GM21619 (cell line): ENCODE data around the gene SEMA4G.
A peak's percentile ranks its signal among the peaks of the same experiment; 100 is the strongest.

ENCODE experiments used
- ATAC-seq: cut with Tn5 transposase; IDR thresholded peaks from one replicate; pipeline ENCODE4 v1.9.1; 2021; ENCODE audit not compliant: unreplicated experiment

The SEMA4G gene

DNA sequence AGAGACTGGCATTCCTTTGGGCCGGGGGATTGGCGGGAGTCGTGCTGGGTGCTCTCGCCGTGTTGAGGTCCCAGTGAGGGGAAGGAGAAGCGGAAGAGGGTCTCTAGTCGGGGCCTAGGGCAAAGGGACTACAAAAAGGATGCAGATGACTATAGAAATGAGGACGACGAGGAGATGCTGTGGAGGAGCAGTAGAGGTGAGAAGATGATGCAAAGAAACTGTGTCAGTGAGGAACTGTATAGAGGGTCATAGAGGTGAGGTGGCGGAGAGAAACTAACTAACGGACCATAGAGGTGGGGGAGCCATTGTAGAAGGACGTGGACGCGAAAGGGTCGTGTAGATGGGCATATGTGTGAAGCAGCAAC, 18.4 kb downstream of the SEMA4G start:
- ATAC-seq, result no peak

- ATAC-seq, result no peak
Observed at GRCh38 chr10:100988166-100988565, 18.9 kb downstream of the SEMA4G start.

GRCh38 chr10:100989088-100989487, 19.8 kb downstream of the SEMA4G start:
- no peak for ATAC-seq

GRCh38 chr10:100993986-100994708, 24.8 kb downstream of the SEMA4G start:
- no peak for ATAC-seq

DNA sequence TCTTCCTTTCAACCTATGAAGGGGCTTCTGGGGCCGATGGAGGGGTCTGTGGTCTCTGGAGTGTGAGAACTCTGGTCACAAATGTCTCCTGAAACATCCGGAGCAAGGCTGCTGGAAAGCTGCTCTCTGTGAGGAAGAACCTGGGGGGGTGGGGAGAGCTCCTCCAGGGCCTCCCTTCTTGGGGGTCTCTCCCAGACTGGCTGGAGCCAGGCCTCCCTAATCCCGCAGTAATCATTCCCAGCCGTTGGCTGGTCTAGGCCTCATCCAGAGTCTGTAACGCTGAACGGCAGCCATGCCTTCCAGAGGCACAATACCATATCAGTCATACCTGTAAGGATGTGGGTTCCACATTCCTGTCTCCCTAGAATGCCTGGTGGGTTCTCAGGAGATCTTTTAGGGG, 25.9 kb downstream of the SEMA4G start:
- ATAC-seq, result no peak

DNA sequence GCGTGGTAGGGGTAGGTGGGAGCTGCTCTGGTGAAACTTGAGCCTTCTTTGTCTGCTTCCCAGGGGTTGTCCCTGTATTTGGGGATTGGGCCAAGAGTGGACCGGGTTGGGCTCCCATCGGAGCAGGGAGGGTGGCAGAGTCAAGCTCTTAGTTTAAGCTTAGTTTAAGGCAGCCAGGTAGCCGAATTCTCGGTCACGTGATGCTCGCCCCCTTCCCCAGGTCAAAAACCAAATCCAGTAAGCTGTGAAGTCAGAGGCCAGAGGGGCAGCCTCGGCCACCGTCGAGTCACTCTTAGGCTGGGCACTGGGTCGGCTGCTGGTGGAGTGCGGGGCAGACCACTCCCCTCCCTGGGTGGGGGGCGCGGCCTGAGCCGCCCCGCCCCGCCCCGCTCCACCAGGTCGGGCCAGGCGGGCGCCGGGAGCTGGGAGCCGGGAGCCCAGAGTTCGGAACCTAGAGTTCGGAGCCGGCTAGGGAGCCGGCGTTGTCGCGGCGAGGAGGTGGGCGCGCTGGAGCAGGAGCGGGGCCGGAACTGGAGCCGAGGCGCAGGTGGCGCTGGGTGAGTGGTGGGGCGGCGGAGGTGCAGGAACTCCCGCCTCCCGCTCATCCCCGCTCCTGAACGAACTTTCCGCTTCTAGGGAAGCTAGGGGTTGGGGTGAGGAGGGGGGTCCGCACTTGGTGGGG, 27.5 kb downstream of the SEMA4G start:
- ATAC-seq, result no peak

DNA sequence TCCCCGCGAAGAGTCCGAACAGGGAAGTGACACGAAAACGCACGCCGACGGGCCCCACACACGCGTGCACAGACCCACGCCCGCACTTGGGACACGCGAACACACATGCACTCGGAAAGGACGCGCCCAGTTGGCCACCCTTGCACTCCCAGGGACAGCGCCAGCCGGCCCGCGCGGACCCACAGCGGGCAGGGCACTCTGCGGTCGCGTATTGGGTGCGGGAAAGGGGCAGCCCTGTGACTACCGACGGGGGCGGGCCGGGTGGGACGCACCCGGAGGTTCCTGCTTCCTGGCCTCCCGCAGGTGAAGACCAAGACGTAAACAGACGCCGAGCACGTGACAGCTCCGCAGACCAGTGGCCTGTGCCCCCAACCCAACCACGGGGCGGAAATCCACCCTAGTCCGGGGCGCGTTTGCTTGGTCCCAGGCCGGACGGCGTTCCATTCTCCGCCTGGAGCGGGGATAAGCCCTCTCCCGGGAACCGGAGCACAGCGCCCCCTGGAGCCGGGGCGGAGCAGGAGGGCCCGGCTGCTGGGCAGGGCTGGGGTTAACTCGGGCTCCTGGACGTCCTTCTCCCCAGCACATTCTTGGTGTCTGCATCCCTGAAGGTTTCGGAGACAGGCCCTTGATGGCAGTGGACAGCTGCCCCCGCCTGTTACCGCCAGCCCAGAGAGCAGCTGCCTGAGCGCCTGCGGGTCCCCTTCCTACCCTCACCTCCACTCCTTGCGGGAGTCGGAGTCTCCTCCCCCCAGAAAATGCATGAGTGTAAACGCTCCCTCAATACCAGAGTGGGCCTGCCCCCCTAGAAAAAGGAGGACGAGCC, 28.3 kb downstream of the SEMA4G start:
- peak; percentile 33 for ATAC-seq

- ATAC-seq, result peak; percentile 17
Observed at GRCh38 chr10:100998183-100998990, 29.1 kb downstream of the SEMA4G start.

- peak; percentile 45 for ATAC-seq
Observed at GRCh38 chr10:100998991-100999741, 29.9 kb downstream of the SEMA4G start.

GRCh38 chr10:100999742-101000126, 30.4 kb downstream of the SEMA4G start, which contains the start of gene LZTS2:
Gene LZTS2 (plus strand): TSS chr10:100999808. CDS start chr10:101002539, 2,731 bp downstream.
- ATAC-seq, result no peak

GRCh38 chr10:101000127-101000914, 31.0 kb downstream of the SEMA4G start:
- ATAC-seq, result no peak

GRCh38 chr10:101000915-101001658, 31.8 kb downstream of the SEMA4G start:
- no peak for ATAC-seq

GRCh38 chr10:101001659-101002035, 32.3 kb downstream of the SEMA4G start:
- ATAC-seq, result no peak

- ATAC-seq, result no peak
Observed at GRCh38 chr10:101002456-101002855, 33.2 kb downstream of the SEMA4G start.

- ATAC-seq, result no peak
Observed at GRCh38 chr10:101003639-101004206, 34.4 kb downstream of the SEMA4G start.

- no peak for ATAC-seq
Observed at GRCh38 chr10:101005361-101005760, 36.1 kb downstream of the SEMA4G start.

DNA sequence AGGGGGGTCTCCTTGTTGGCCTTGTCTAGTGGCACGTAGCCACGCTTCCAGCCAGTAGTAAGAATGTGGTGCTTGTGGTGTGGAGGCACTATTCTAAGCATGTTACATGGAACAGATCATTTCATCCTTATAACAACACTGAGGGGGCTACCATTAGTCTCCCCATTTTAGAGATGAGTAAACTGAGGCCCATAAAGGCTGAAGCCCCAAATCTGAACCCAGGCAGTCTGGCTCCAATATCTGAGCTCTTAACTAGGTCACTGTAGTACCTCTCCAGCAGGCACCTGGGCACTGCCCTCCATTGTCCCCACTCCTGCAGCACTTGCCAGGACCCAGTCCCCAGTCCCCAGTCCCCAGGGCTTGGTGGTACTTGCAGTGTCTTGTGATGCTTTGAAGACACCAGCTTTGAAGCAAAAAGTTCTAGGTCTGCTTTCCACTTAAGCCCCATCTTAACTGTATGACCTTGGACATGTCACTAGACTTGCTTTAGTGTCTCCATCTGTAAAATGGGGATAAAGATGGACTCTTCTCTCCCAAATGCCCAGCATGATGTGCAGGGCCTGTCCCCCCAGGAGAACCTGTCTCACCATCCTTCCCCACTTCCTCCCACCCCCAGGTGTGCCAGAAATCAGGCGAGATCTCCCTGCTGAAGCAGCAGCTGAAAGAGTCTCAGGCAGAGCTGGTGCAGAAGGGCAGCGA, 36.7 kb downstream of the SEMA4G start:
- ATAC-seq, result no peak

DNA sequence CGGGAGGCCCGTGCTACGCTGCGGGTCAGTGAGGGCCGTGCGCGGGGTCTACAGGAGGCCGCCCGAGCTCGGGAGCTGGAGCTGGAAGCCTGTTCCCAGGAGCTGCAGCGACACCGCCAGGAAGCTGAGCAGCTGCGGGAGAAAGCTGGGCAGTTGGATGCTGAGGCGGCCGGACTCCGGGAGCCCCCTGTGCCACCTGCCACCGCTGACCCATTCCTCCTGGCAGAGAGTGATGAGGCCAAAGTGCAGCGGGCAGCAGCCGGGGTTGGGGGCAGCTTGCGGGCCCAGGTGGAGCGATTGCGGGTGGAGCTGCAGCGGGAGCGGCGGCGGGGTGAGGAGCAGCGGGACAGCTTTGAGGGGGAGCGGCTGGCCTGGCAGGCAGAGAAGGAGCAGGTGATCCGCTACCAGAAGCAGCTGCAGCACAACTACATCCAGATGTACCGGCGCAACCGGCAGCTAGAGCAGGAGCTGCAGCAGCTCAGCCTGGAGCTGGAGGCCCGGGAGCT, 37.3 kb downstream of the SEMA4G start:
- ATAC-seq, result no peak
